Loucy (cell line): Measurements from ENCODE around the gene NAA38.

Experiments used
- H2AFZ ChIP-seq: fragments of 200-600 bp; sonication (generic); 2 replicates; pipeline ENCODE4 v1.6.0; 2016; ENCODE audit warnings: antibody characterized with exemption, mild to moderate bottlenecking, low read length, moderate library complexity
- H3F3A ChIP-seq: fragments of 200-600 bp; 2 replicates; pipeline ENCODE4 v1.6.0; 2016; ENCODE audit warnings: antibody characterized with exemption, low read depth, mild to moderate bottlenecking
- H3K27me3 ChIP-seq: fragments of 200-600 bp; sonication (generic); 2 replicates; pipeline ENCODE4 v1.6.1; 2014; ENCODE audit warnings: low read length, mild to moderate bottlenecking; ENCODE audit not compliant: insufficient read depth, poor library complexity, severe bottlenecking
- H3K36me3 ChIP-seq: fragments of 200-600 bp; sonication (generic); 2 replicates; pipeline ENCODE4 v1.6.1; 2016; ENCODE audit warnings: low read length; ENCODE audit not compliant: insufficient read depth
- H3K4me1 ChIP-seq: fragments of 200-600 bp; sonication (generic); 2 replicates; pipeline ENCODE4 v1.5.1; 2014; ENCODE audit warnings: low read length, mild to moderate bottlenecking; ENCODE audit not compliant: insufficient read depth, poor library complexity, severe bottlenecking
- H3K4me2 ChIP-seq: fragments of 200-600 bp; sonication (generic); 2 replicates; pipeline ENCODE4 v1.6.0; 2014; ENCODE audit warnings: antibody characterized with exemption, low read length, low read depth, mild to moderate bottlenecking; ENCODE audit not compliant: poor library complexity, severe bottlenecking
- H3K4me3 ChIP-seq: fragments of 200-600 bp; sonication (generic); 2 replicates; pipeline ENCODE4 v1.5.1; 2014; ENCODE audit warnings: low read length, mild to moderate bottlenecking, mixed read lengths; ENCODE audit not compliant: poor library complexity, severe bottlenecking
- H3K79me2 ChIP-seq: fragments of 200-600 bp; sonication (generic); 2 replicates; pipeline ENCODE4 v1.6.1; 2014; ENCODE audit warnings: low read length; ENCODE audit not compliant: insufficient read depth
- H3K9ac ChIP-seq: fragments of 200-600 bp; sonication (generic); 2 replicates; pipeline ENCODE4 v1.6.0; 2014; ENCODE audit warnings: mild to moderate bottlenecking, low read depth, low read length, moderate library complexity; ENCODE audit not compliant: poor library complexity, severe bottlenecking
- H3K9me2 ChIP-seq: fragments of 200-600 bp; sonication (generic); replicated peaks from 2 replicates; pipeline ENCODE4 v1.6.1; 2016; ENCODE audit warnings: low read depth, low read length, mixed read lengths
- H3K9me3 ChIP-seq: fragments of 200-600 bp; sonication (generic); 2 replicates; pipeline ENCODE4 v1.6.1; 2014; ENCODE audit warnings: mild to moderate bottlenecking, antibody characterized with exemption, low read length, low read depth; ENCODE audit not compliant: insufficient read depth
- H4K20me1 ChIP-seq: fragments of 200-600 bp; sonication (generic); 2 replicates; pipeline ENCODE4 v1.6.0; 2014; ENCODE audit warnings: antibody characterized with exemption, low read length, mild to moderate bottlenecking; ENCODE audit not compliant: insufficient read depth, poor library complexity, severe bottlenecking
- EZH2phosphoT487 ChIP-seq: fragments of 200-600 bp; IDR thresholded peaks from 2 replicates; pipeline ENCODE4 v1.6.1; 2018; ENCODE audit warnings: antibody characterized with exemption, mild to moderate bottlenecking, moderate library complexity, borderline replicate concordance
- TF ChIP-seq, protein P1 (sequence below): fragments of 200-600 bp; sonication (generic); conservative IDR thresholded peaks from 2 replicates; pipeline ENCODE4 v1.5.1; 2014; ENCODE audit warnings: mild to moderate bottlenecking, antibody characterized with exemption, low read length

NAA38 gene

DNA sequence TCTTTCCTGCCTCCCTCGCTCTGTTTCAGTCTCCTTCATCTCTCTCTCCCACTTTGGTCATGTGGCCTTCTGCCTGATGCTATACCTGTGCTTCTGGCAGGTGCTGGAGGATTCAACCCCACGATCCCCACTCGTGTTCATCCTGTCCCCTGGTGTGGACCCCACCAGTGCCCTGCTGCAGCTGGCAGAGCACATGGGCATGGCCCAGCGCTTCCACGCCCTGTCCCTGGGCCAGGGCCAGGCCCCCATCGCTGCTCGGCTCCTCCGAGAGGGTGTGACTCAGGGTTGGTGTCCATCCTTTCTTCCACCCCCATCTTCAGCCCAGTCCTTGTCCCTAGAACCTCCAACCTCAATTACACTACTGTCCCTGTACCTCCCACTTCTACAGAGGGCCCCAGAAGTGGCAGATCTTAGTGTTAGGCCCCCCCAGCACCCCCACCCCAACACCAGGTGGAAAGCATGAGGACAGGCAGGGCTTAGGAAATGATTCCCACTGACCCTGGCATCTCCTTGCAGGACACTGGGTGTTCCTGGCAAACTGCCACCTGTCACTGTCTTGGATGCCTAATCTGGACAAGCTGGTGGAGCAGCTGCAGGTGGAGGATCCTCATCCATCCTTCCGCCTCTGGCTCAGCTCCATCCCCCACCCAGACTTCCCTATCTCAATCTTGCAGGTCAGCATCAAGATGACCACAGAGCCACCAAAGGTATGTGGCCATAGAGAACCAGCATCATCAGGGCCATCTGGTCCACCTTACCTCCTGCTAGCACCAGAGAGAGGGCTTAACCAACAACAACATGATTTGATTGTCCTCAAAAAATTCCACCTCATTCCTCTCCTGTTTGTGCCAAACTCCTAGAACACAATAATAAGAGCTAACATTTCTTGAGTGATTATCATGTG lies 33.1 kb downstream of the NAA38 start:
- H3K9ac ChIP-seq, result no peak overlapping the region
- H4K20me1 ChIP-seq, result no peaks in the 10 kb centered on the region
- H3K9me2 ChIP-seq, result no peaks in the 10 kb centered on the region
- no peaks in the 10 kb centered on the region for H3K4me1 ChIP-seq
- H3K4me3 ChIP-seq, result no peak overlapping the region
- H3F3A ChIP-seq, result no peaks in the 10 kb centered on the region
- TF ChIP-seq, protein P1, sequence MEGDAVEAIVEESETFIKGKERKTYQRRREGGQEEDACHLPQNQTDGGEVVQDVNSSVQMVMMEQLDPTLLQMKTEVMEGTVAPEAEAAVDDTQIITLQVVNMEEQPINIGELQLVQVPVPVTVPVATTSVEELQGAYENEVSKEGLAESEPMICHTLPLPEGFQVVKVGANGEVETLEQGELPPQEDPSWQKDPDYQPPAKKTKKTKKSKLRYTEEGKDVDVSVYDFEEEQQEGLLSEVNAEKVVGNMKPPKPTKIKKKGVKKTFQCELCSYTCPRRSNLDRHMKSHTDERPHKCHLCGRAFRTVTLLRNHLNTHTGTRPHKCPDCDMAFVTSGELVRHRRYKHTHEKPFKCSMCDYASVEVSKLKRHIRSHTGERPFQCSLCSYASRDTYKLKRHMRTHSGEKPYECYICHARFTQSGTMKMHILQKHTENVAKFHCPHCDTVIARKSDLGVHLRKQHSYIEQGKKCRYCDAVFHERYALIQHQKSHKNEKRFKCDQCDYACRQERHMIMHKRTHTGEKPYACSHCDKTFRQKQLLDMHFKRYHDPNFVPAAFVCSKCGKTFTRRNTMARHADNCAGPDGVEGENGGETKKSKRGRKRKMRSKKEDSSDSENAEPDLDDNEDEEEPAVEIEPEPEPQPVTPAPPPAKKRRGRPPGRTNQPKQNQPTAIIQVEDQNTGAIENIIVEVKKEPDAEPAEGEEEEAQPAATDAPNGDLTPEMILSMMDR, result no peak
- TF ChIP-seq EZH2phosphoT487, result no peak
- H3K4me2 ChIP-seq, result no peak overlapping the region
- no peaks in the 10 kb centered on the region for H3K9me3 ChIP-seq
- H3K36me3 ChIP-seq, result no peaks in the 10 kb centered on the region
- H3K27me3 ChIP-seq, result no peaks in the 10 kb centered on the region
- H3K79me2 ChIP-seq, result no peaks in the 10 kb centered on the region
- no peak overlapping the region for H2AFZ ChIP-seq

DNA sequence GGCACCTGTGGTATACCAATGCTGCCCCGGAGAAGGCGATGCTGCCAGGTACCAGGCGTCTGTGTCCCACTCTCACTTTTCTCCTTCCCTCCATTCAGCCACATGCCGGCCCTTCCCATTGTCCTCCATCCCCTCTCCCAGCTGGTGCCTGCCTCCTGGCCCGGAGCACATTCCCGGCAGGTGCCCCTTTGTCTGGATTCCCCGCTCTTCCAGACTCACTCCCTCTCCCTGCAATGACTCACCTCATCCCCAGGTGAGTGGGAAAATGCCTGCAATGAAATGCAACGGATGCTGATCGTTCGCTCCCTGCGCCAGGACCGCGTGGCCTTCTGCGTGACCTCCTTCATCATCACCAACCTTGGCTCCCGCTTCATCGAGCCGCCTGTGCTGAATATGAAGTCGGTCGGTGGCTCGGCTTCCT lies 33.8 kb downstream of the NAA38 start:
- no peaks in the 10 kb centered on the region for H3K36me3 ChIP-seq
- H2AFZ ChIP-seq, result no peak overlapping the region
- TF ChIP-seq EZH2phosphoT487, result no peak
- TF ChIP-seq, protein P1, result no peak
- no peaks in the 10 kb centered on the region for H3K9me3 ChIP-seq
- no peaks in the 10 kb centered on the region for H3K9me2 ChIP-seq
- no peaks in the 10 kb centered on the region for H4K20me1 ChIP-seq
- no peak overlapping the region for H3K4me3 ChIP-seq
- no peaks in the 10 kb centered on the region for H3F3A ChIP-seq
- H3K79me2 ChIP-seq, result no peaks in the 10 kb centered on the region
- no peaks in the 10 kb centered on the region for H3K27me3 ChIP-seq
- H3K4me2 ChIP-seq, result no peak overlapping the region
- H3K4me1 ChIP-seq, result no peaks in the 10 kb centered on the region
- no peak overlapping the region for H3K9ac ChIP-seq

DNA sequence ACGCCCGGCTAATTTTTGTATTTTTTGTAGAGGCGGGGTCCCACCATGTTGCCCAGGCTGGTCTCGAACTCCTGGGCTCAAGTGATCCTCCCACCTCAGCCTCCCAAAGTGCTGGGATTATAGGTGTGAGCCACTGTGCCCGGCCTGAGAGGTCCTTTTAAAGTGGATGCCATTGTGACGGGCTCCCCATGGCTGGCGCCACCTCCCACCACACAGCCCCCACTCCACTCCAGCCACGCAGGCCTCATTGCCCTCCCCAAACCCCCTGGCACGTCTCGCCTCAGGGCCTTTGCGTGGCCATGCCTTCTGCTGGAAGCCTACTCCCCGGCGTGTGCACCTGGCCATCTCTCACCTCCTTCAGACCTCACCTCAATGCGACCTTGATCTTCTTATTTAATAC lies 35.2 kb downstream of the NAA38 start:
- H3K27me3 ChIP-seq, result no peaks in the 10 kb centered on the region
- H2AFZ ChIP-seq, result no peak overlapping the region
- no peak overlapping the region for H3K4me3 ChIP-seq
- H3K9me3 ChIP-seq, result no peaks in the 10 kb centered on the region
- no peak overlapping the region for H3K4me2 ChIP-seq
- H4K20me1 ChIP-seq, result no peaks in the 10 kb centered on the region
- H3F3A ChIP-seq, result no peaks in the 10 kb centered on the region
- H3K9me2 ChIP-seq, result no peaks in the 10 kb centered on the region
- no peak overlapping the region for H3K9ac ChIP-seq
- TF ChIP-seq EZH2phosphoT487, result no peak
- TF ChIP-seq, protein P1, result no peak
- H3K79me2 ChIP-seq, result no peaks in the 10 kb centered on the region
- H3K4me1 ChIP-seq, result no peaks in the 10 kb centered on the region
- H3K36me3 ChIP-seq, result no peaks in the 10 kb centered on the region
